ENCODE data around the gene MUC6. TPM values are rescaled to one million over a fixed set of nuclear protein-coding genes. Genes with fewer than 3 reads are reported as not detected.

The MUC6 gene
- total and polyA plus RNA-seq, 8 donors = 25.5 to 239 (median 94.3) TPM

DNA sequence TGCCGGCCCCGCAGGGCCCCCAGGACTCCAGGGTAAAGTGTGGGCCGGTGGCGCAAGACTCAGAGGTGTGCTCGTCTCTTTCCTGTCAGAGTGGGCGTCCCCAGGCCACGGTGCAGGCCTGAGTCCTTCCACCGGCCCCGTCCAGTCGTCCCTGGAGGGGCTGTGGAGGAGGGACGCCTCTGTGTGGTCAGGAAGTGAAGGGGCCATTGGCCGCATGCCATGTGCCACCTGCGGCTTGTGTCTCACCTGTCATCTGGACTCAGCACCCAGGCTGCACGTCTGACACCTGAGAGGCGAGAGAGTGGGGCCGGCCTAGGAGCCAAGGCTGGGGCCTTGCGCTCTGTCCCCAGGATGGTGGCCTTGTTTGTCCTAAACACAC, 25.2 kb downstream of the MUC6 start:
- DNase-seq = peak; percentile 56 to 91 (median 79)
- TF ChIP-seq, protein P1, sequence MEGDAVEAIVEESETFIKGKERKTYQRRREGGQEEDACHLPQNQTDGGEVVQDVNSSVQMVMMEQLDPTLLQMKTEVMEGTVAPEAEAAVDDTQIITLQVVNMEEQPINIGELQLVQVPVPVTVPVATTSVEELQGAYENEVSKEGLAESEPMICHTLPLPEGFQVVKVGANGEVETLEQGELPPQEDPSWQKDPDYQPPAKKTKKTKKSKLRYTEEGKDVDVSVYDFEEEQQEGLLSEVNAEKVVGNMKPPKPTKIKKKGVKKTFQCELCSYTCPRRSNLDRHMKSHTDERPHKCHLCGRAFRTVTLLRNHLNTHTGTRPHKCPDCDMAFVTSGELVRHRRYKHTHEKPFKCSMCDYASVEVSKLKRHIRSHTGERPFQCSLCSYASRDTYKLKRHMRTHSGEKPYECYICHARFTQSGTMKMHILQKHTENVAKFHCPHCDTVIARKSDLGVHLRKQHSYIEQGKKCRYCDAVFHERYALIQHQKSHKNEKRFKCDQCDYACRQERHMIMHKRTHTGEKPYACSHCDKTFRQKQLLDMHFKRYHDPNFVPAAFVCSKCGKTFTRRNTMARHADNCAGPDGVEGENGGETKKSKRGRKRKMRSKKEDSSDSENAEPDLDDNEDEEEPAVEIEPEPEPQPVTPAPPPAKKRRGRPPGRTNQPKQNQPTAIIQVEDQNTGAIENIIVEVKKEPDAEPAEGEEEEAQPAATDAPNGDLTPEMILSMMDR (IDR thresholded peaks at IDR 0.05) = no peak
- peaks cover 3 to 20% (median 4%) of the 10 kb centered on the region in 3 donors for H3K36me3 ChIP-seq

DNA sequence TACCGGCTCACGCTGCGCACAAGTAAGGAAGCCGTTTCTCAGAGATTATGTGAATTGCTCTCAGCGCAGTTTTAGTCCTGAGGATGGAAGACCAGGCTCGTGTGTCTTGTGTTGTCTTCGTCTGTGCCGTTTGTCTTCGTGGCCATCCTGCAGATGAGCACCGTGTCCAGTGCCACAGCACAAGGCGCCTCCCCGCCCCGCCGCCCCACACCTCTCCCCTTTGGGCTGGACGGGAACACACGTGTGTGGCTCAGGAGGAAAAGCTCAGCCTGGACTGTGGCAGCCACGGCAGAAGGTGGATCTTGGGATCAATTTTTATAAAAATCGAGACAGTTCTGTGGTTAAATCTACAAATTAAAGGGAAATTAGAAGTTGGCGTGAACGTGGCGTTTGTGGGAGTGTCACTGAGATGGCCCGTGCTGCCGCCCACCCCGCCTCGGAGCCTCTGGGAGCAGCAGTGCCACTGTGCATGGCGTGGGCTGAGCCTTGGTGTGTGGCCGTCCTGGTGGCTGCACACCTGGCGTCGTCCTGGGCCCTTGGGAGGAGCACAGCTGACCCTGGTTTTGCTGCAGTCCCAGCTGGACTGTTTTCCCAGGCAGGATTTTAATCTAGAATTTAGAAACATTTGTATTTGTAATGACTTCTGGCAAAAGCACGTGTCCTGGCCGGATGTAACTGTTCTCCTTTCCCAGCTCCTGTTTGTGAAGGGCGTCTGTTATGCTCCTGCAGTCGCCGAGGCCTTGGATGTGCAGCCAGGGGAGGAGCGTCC, 25.8 kb downstream of the MUC6 start:
- intact Hi-C loops (cut with DNase I) = no loop called here
- FAIRE-seq = no peak
- Histone ChIP-seq H3K27ac (peak overlapping the region; percentile 59 to 79 (median 62)), H3K9me3 (no peaks in the 10 kb centered on the region), H3K27me3 (no peaks in the 10 kb centered on the region), H3K36me3 (peaks cover 3 to 20% (median 4%) of the 10 kb centered on the region in 3 donors), H3K4me1 (peaks cover 23 to 26% (median 24%) of the 10 kb centered on the region in 3 donors), H3K4me3 (no peak overlapping the region)
- 60 to 62% methylated on average over 35 of the region's 35 CpGs for WGBS, 2 donors
- TF ChIP-seq, protein P1 (IDR thresholded peaks at IDR 0.05) = no peak
- peak; percentile 68 to 76 (median 76) for ATAC-seq
- peak; percentile 77 to 93 (median 89) for DNase-seq

More for the DNA sequence above, 25.2 kb downstream of the MUC6 start:
- 26 to 41% methylated on average over 17 of the region's 17 CpGs for WGBS, 2 donors
- Histone ChIP-seq H3K27ac (peak overlapping the region; percentile 59 to 79 (median 62)), H3K27me3 (no peaks in the 10 kb centered on the region), H3K4me3 (no peak overlapping the region), H3K4me1 (peaks cover 20 to 25% (median 22%) of the 10 kb centered on the region in 3 donors), H3K9me3 (no peaks in the 10 kb centered on the region)
- FAIRE-seq = no peak
- intact Hi-C loops (cut with DNase I) = no loop called here
- ATAC-seq = peak; percentile 35 to 56 (median 53)

DNA sequence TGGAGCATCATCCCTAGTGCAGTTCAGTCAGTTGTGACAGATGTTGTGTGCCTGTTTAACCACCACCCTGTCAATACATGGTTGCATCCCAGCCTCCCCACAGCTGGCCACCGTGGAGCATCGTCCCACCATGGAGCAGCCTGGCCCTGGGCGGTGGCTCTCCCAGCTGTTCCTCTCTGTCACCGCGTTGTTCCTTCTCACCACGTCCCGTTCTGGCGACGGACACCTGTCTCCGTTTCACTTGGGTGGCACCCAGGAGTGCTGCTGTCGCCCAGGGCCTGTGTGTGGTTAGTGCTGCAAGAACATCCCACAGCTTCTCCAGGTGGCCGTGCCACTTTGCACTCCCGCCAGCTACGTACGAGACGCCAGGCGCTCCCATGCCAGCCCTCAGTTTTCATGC, 26.5 kb downstream of the MUC6 start:
- Histone ChIP-seq H3K36me3 (peaks cover 3 to 20% (median 4%) of the 10 kb centered on the region in 3 donors), H3K27me3 (no peaks in the 10 kb centered on the region), H3K4me1 (peaks cover 23 to 30% (median 24%) of the 10 kb centered on the region in 3 donors), H3K9me3 (no peaks in the 10 kb centered on the region), H3K4me3 (no peak overlapping the region), H3K27ac (no peak overlapping the region)
- WGBS, 2 donors = 85 to 91% methylated on average over 17 of the region's 17 CpGs
- TF ChIP-seq, protein P1 (IDR thresholded peaks at IDR 0.05) = no peak
- DNase-seq (peak in 1 of 6 donors; percentile 45), ATAC-seq (no peak), FAIRE-seq (no peak)
- intact Hi-C loops (cut with DNase I) = no loop called here

DNA sequence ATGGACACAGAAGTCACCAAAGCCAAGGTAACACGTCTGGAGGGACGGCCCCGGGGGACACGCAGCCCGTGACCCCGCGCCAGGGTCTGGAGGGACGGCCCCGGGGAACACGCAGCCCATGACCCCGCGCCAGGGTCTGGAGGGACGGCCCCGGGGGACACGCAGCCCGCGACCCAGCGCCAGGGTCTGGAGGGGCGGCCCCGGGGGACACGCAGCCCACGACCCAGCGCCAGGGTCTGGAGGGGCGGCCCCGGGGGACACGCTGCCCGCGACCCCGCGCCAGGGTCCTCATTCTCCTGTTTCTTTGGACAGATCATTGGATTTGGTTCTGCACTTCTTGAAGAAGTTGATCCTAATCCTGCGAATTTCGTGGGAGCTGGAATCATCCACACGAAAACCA, 27.1 kb downstream of the MUC6 start:
- intact Hi-C loops (cut with DNase I) = no loop called here
- Histone ChIP-seq H3K27me3 (no peaks in the 10 kb centered on the region), H3K27ac (no peak overlapping the region), H3K9me3 (no peaks in the 10 kb centered on the region), H3K4me3 (no peak overlapping the region), H3K36me3 (peaks cover 3 to 21% (median 4%) of the 10 kb centered on the region in 3 donors), H3K4me1 (peaks cover 23 to 30% (median 24%) of the 10 kb centered on the region in 3 donors)
- DNase-seq (peak in 1 of 6 donors; percentile 67), ATAC-seq (no peak), FAIRE-seq (no peak)
- TF ChIP-seq, protein P1 (IDR thresholded peaks at IDR 0.05) = no peak
- WGBS, 2 donors = 93 to 96% methylated on average over 33 of the region's 33 CpGs

DNA sequence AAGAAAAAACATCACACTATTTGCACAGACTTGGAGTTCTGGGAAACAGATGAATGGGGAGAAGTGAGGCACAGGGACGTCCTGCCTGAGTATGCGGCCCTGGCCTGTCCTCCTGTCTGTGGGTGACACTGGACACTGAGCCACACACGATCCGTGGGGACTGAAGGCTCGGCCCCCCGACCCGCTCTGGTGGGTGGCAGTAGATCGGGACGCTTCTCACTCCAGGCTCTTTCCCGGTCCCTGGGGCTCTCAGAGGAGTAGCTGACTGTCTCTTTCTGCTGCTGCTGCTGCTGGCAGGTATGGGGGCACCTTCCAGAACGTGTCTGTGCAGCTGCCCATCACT, 27.7 kb downstream of the MUC6 start:
- TF ChIP-seq, protein P1 (IDR thresholded peaks at IDR 0.05) = no peak
- Histone ChIP-seq H3K4me1 (peaks cover 23 to 30% (median 24%) of the 10 kb centered on the region in 3 donors), H3K27me3 (no peaks in the 10 kb centered on the region), H3K27ac (no peak overlapping the region), H3K36me3 (peaks cover 3 to 26% (median 4%) of the 10 kb centered on the region in 3 donors), H3K9me3 (no peaks in the 10 kb centered on the region), H3K4me3 (no peak overlapping the region)
- DNase-seq = peak in 1 of 6 donors; percentile 51
- intact Hi-C loops (cut with DNase I) = no loop called here
- no peak for ATAC-seq
- 91 to 92% methylated on average over 11 of the region's 11 CpGs for WGBS, 2 donors
- FAIRE-seq = no peak
